Spleen (tissue), 11 donors: ENCODE data around the gene GLDC. TPM values are rescaled to one million over a fixed set of nuclear protein-coding genes. Genes with fewer than 3 reads are reported as not detected.

Source experiments
- DNase-seq: peaks from one replicate; pipeline ENCODE4 v3.0.0-alpha.2; 2020
- H3K27ac ChIP-seq, 8 donors: fragments of 200-600 bp; sonication (generic) in 7 of 8; 1 replicate in 4 of 8; 2 replicates in 4 of 8; pipeline versions ENCODE4 v1.5.0 to v1.8.0; 2016 to 2021; ENCODE audit warnings: inconsistent platforms in 4 of 8, mild to moderate bottlenecking in 4 of 8, moderate library complexity in 1 of 8
- H3K27me3 ChIP-seq, 7 donors: fragments of 200-600 bp; sonication (generic) in 6 of 7; replicated peaks in 1 of 7; 1 replicate in 4 of 7; 2 replicates in 3 of 7; pipeline versions ENCODE4 v1.5.0 to v1.8.0; 2016 to 2021; ENCODE audit warnings: inconsistent platforms in 3 of 7, mild to moderate bottlenecking in 1 of 7
- H3K36me3 ChIP-seq, 6 donors: fragments of 200-600 bp; sonication (generic) in 5 of 6; 1 replicate in 4 of 6; 2 replicates in 2 of 6; pipeline versions ENCODE4 v1.5.0 to v1.8.0; 2016 to 2021; ENCODE audit warnings: inconsistent platforms in 2 of 6
- H3K4me1 ChIP-seq, 6 donors: fragments of 200-600 bp; sonication (generic) in 5 of 6; 1 replicate in 3 of 6; 2 replicates in 3 of 6; pipeline versions ENCODE4 v1.5.0 to v1.8.0; 2016 to 2021; ENCODE audit warnings: inconsistent platforms in 3 of 6
- H3K4me3 ChIP-seq, 8 donors: fragments of 200-600 bp; sonication (generic) in 7 of 8; 1 replicate in 4 of 8; 2 replicates in 4 of 8; pipeline versions ENCODE4 v1.5.0 to v1.8.0; 2016 to 2021; ENCODE audit warnings: inconsistent platforms in 4 of 8, mild to moderate bottlenecking in 4 of 8, moderate library complexity in 2 of 8
- H3K9me3 ChIP-seq, 8 donors: fragments of 200-600 bp; sonication (generic) in 7 of 8; 1 replicate in 4 of 8; 2 replicates in 4 of 8; pipeline versions ENCODE4 v1.5.0 to v1.8.0; 2016 to 2021; ENCODE audit warnings: inconsistent platforms in 4 of 8
- POLR2A ChIP-seq, 3 donors: fragments of 450-650 bp; IDR thresholded peaks; one replicate each; pipeline ENCODE4 v1.5.1; 2017; ENCODE audit warnings: antibody characterized with exemption in 3 of 3, mild to moderate bottlenecking in 1 of 3
- POLR2AphosphoS5 ChIP-seq, 3 donors: sonication (generic); formaldehyde crosslinking; IDR thresholded peaks; one replicate each; pipeline ENCODE4 v1.5.1; 2017; ENCODE audit warnings: antibody characterized with exemption in 3 of 3
- WGBS, 5 donors: extraction: QIAGEN DNeasy Blood & Tissue Kit in 3 of 5; methylation state at CpG; one replicate each; pipeline versions ENCODE4 v1.1.5 to v1.1.7; 2013 to 2018; 5-methylcytosine and 5-hydroxymethylcytosine counted together
- intact Hi-C: fragments of 100-400 bp; cut with DNase I; formaldehyde crosslinking; loops from one replicate; pipeline ENCODE4 v1.15.0; 2023; ENCODE audit warnings: low total_unique reads
- polyA plus RNA-seq, 3 donors: library from polyadenylated mRNA; stranded (reverse); fragments of 200-250 nt; gene quantifications; one replicate each; pipeline ENCODE4 v1.2.1, GENCODE V29; 2013
- total RNA-seq, 7 donors: library from RNA; depleted of rRNA in 3 of 7; stranded (reverse); fragments of >200 nt in 3 of 7; fragmentation: NEBNext Ultra II Directional in 4 of 7; extraction: Animal tissue kit (Norgen Biotek cat#: 25700) in 4 of 7; gene quantifications; one replicate each; pipeline versions ENCODE4 v1.1.0 to v1.2.1, GENCODE V29; 2016 to 2021
- TF ChIP-seq, protein P1 (sequence below), 11 experiments: fragments of 200-600 bp in 7 of 11; fragments of 450-650 bp in 4 of 11; sonication (generic) in 4 of 11; IDR thresholded peaks in 8 of 11; conservative IDR thresholded peaks in 3 of 11; 1 replicate in 7 of 11; 2 replicates in 4 of 11; pipeline versions ENCODE4 v1.4.0 to v1.8.0; 2016 to 2021; ENCODE audit warnings: antibody characterized with exemption in 11 of 11, inconsistent platforms in 4 of 11, mild to moderate bottlenecking in 1 of 11
- donor health status: healthy with polysubstance abuse.
- donor health status: DM: no; HTN: no; CAD: no; lungs with moderate emphysema.
- donor health status: DM: no; HTN: no; CAD: no.
- donor health status: Bipolar disorder and iron deficiency.
- donor health status: healthy.
- donor health status: DM: no; HTN: no; CAD: no.
- donor health status: DM: yes; HTN: yes; CAD: no.

GLDC gene
- total and polyA plus RNA-seq, 10 donors, result 0.17 to 8.7 (median 0.64) TPM

DNA sequence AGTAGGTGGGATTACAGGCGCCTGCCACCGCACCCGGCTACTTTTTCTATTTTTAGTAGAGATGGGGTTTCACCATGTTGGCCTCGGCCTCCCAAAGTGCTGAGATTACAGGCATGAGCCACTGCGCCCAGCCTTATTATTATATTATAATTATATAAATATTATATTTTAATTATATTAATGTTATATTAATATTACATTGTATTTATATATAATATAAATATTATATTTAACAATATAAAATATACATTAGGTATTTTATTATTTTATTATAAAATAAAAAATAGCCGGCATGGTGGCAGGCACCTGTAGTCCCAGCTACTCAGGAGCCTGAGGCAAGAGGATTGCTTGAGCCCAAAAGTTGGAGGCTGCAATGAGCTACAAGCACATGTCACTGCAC lies 21.6 kb upstream of the GLDC start:
- intact Hi-C loops, result loop anchor here (5.0 to 10.0 kb wide), 2 partner anchors 82 to 315 kb away; no protein-coding TSS in a partner anchor

GRCh38 chr9:6665628-6666027 lies 20.1 kb upstream of the GLDC start:
- 75 to 85% (median 77%) methylated on average over 1 of the region's 1 CpG for WGBS, 5 donors
- intact Hi-C loops, result loop anchor here (5.0 to 10.0 kb wide), 2 partner anchors 81 to 313 kb away; no protein-coding TSS in a partner anchor

More for the DNA sequence above, 21.6 kb upstream of the GLDC start:
- 94 to 99% (median 95%) methylated on average over 6 of the region's 6 CpGs for WGBS, 5 donors
- Histone ChIP-seq H3K27ac (no peak overlapping the region), H3K27me3 (no peaks in the 10 kb centered on the region), H3K4me1 (peaks cover 0 to 6% (median 0%) of the 10 kb centered on the region in 6 donors), H3K4me3 (no peak overlapping the region), H3K36me3 (no peaks in the 10 kb centered on the region), H3K9me3 (no peaks in the 10 kb centered on the region)
- no peak for DNase-seq
- TF ChIP-seq POLR2AphosphoS5 (IDR thresholded peaks at IDR 0.05) (no peak), POLR2A (IDR thresholded peaks at IDR 0.05) (no peak)
- TF ChIP-seq, protein P1, sequence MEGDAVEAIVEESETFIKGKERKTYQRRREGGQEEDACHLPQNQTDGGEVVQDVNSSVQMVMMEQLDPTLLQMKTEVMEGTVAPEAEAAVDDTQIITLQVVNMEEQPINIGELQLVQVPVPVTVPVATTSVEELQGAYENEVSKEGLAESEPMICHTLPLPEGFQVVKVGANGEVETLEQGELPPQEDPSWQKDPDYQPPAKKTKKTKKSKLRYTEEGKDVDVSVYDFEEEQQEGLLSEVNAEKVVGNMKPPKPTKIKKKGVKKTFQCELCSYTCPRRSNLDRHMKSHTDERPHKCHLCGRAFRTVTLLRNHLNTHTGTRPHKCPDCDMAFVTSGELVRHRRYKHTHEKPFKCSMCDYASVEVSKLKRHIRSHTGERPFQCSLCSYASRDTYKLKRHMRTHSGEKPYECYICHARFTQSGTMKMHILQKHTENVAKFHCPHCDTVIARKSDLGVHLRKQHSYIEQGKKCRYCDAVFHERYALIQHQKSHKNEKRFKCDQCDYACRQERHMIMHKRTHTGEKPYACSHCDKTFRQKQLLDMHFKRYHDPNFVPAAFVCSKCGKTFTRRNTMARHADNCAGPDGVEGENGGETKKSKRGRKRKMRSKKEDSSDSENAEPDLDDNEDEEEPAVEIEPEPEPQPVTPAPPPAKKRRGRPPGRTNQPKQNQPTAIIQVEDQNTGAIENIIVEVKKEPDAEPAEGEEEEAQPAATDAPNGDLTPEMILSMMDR (IDR thresholded peaks at IDR 0.05 in 8 of 11, conservative IDR thresholded peaks at IDR 0.05 in 3 of 11), result no peak

GRCh38 chr9:6664204-6664680 lies 18.7 kb upstream of the GLDC start:
- intact Hi-C loops, result loop anchor here (10.0 kb wide), 1 partner anchor 79 kb away; no protein-coding TSS in a partner anchor
- H3K4me3 ChIP-seq, result no peak overlapping the region
- no peaks in the 10 kb centered on the region for H3K36me3 ChIP-seq
- H3K4me1 ChIP-seq, result peaks cover 0 to 6% (median 0%) of the 10 kb centered on the region in 6 donors
- no peaks in the 10 kb centered on the region for H3K27me3 ChIP-seq
- WGBS, 5 donors, result 88 to 94% (median 90%) methylated on average over 3 of the region's 3 CpGs
- no peaks in the 10 kb centered on the region for H3K9me3 ChIP-seq
- H3K27ac ChIP-seq, result no peak overlapping the region
- DNase-seq, result no peak
- no peak for TF ChIP-seq POLR2AphosphoS5 (IDR thresholded peaks at IDR 0.05)
- TF ChIP-seq, protein P1 (IDR thresholded peaks at IDR 0.05 in 8 of 11, conservative IDR thresholded peaks at IDR 0.05 in 3 of 11), result no peak
- TF ChIP-seq POLR2A (IDR thresholded peaks at IDR 0.05), result no peak

More at GRCh38 chr9:6665628-6666027, 20.1 kb upstream of the GLDC start:
- no peaks in the 10 kb centered on the region for H3K27me3 ChIP-seq
- no peaks in the 10 kb centered on the region for H3K36me3 ChIP-seq
- no peak for DNase-seq
- peaks cover 0 to 6% (median 0%) of the 10 kb centered on the region in 6 donors for H3K4me1 ChIP-seq
- no peak overlapping the region for H3K4me3 ChIP-seq
- TF ChIP-seq POLR2AphosphoS5 (IDR thresholded peaks at IDR 0.05) (no peak), POLR2A (IDR thresholded peaks at IDR 0.05) (no peak)
- TF ChIP-seq, protein P1 (IDR thresholded peaks at IDR 0.05 in 8 of 11, conservative IDR thresholded peaks at IDR 0.05 in 3 of 11), result no peak
- H3K9me3 ChIP-seq, result no peaks in the 10 kb centered on the region
- H3K27ac ChIP-seq, result no peak overlapping the region

- Histone ChIP-seq H3K27me3 (no peaks in the 10 kb centered on the region), H3K4me3 (no peak overlapping the region), H3K9me3 (no peaks in the 10 kb centered on the region), H3K27ac (no peak overlapping the region), H3K4me1 (no peaks in the 10 kb centered on the region), H3K36me3 (no peaks in the 10 kb centered on the region)
- WGBS, 5 donors, result 66 to 79% (median 69%) methylated on average over 4 of the region's 4 CpGs
- TF ChIP-seq POLR2AphosphoS5 (IDR thresholded peaks at IDR 0.05) (no peak), POLR2A (IDR thresholded peaks at IDR 0.05) (no peak)
- TF ChIP-seq, protein P1 (IDR thresholded peaks at IDR 0.05 in 8 of 11, conservative IDR thresholded peaks at IDR 0.05 in 3 of 11), result no peak
- no peak for DNase-seq
- intact Hi-C loops, result loop anchor here (10.0 kb wide), 1 partner anchor 76 kb away; no protein-coding TSS in a partner anchor
Observed at GRCh38 chr9:6660512-6660911, 15.0 kb upstream of the GLDC start.
